ENCODE results near the gene KLHL21. TPM values are rescaled to one million over a fixed set of nuclear protein-coding genes. Genes with fewer than 3 reads are reported as not detected.
A peak's percentile ranks its signal among the peaks of the same experiment; 100 is the strongest.

The KLHL21 gene
- polyA plus RNA-seq, 2 of the 4 experiments (the other 2 are of a cell fraction): 3.3 to 10.5 TPM

DNA sequence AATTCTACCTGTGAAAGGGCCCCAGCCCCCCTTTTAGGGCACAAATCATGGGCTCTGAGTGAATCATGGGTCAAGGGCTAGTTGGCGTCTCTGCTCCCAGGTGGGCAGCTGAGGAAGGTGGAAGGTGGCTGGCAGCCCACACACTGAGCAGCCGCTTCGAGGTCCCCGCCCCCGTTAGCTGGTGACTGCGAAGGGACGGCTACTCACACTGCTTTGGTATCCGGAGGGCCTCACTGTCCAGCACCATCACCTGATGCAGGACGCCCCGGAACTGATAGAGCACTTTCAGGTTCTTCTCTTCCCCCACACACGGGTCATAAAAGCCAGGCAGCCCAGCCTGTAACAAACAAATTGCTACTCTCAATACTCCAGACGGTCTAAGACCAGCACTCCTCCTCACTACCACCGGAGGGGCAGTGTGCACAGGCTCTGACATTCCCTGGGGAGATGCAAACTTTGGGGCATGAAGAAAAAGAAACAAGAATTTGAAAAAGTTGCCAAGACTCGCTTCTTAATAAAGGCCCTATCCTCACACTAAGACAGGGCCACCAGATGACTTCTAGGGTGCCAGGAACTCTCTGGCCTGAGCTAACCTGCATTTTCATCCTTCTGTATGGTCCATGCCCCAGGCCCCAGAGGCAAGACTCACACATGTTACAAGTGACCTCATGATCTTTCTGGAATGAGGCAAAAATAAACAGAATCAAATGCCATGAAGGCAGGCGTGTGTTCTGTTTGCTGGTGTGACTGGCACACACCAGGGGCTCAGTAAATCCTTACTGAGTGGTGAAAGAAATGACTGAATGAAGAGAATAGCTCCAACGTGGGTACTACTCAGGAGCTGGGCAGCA, 33.5 kb upstream of the KLHL21 start (continued):
- no peak for TF ChIP-seq ZFP36 (IDR thresholded peaks at IDR 0.05; ENCODE audit: borderline replicate concordance, partially characterized antibody)
- no peak for TF ChIP-seq CHD4 (IDR thresholded peaks at IDR 0.05; ENCODE audit: borderline replicate concordance)
- TF ChIP-seq EHMT2 (IDR thresholded peaks at IDR 0.05; ENCODE audit: low read depth): no peak

DNA sequence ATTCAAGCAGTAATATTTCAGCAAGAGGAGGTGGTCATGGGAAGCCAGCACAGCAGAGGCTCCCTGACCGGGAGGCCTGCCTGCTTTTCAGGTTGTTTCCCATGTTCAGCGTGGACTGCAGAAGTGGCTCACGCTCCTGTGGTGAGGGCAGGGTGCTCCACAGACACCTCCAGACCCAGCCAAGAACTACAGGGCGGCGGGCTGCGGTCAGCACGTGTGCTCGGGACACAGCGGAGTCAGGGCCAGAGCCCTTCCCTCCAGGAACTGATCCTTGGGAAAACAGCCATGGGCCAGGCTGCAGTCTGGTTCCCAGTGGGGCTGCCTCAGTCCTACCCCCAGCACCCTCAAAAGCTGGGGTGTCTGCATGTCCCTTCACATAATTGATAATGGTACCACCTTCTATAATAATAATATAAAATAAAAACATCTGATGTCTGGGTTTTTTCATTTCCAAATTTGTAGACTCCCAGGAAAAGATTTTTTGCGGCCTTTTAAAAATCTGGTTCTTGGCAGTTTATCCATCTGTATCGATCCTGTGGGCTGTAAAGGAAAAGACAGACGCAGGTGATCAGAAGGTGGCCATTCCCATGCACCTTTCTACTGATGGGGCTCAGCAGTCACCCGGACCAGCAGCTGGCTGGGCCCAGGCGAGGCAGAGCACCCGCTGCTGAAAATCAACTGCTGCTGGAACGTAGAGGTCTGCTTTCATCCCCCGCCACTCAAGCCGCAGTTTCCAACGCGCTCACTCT, 32.7 kb upstream of the KLHL21 start:
- POLR2A ChIA-PET: interaction anchor here (0.6 kb wide), 1 partner anchor 81 kb away, joined by 3 read pairs; the partner anchor contains the start of gene NOL9
- FAIRE-seq (no peak), ATAC-seq (no peak; a peak in 1 of 6 replicates), DNase-seq (ENCODE audit: low read depth in 1 of 2, low spot score in 1 of 2) (no peak)
- TF ChIP-seq, protein P1, sequence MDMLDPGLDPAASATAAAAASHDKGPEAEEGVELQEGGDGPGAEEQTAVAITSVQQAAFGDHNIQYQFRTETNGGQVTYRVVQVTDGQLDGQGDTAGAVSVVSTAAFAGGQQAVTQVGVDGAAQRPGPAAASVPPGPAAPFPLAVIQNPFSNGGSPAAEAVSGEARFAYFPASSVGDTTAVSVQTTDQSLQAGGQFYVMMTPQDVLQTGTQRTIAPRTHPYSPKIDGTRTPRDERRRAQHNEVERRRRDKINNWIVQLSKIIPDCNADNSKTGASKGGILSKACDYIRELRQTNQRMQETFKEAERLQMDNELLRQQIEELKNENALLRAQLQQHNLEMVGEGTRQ (IDR thresholded peaks at IDR 0.05): no peak
- TF ChIP-seq SMC3 (IDR thresholded peaks at IDR 0.05) (no peak), BHLHE40 (IDR thresholded peaks at IDR 0.05; ENCODE audit: low read depth, low read length) (no peak), MYC (IDR thresholded peaks at IDR 0.05; ENCODE audit: borderline replicate concordance, low read length) (no peak)
- Histone ChIP-seq H3K9me3 (no peaks in the 10 kb centered on the region), H3K4me3 (no peak overlapping the region), H3K4me2 (no peak overlapping the region), H3K4me1 (no peaks in the 10 kb centered on the region), H3K27ac (no peak overlapping the region)
- CTCF ChIA-PET: interaction anchor here (0.7 to 3.5 kb wide), 8 partner anchors 11 to 149 kb away, joined by 3 to 21 read pairs (median 4); partner anchors contain the start of genes NOL9 and TAS1R1
- WGBS (ENCODE audit: missing lambda C conversion rate): 96% methylated on average over 20 of the region's 20 CpGs

- no peak for FAIRE-seq
- TF ChIP-seq CEBPB (IDR thresholded peaks at IDR 0.05): no peak
- no peak for TF ChIP-seq POLR2AphosphoS2 (conservative IDR thresholded peaks at IDR 0.05; ENCODE audit: low read length)
- TF ChIP-seq, protein P2, sequence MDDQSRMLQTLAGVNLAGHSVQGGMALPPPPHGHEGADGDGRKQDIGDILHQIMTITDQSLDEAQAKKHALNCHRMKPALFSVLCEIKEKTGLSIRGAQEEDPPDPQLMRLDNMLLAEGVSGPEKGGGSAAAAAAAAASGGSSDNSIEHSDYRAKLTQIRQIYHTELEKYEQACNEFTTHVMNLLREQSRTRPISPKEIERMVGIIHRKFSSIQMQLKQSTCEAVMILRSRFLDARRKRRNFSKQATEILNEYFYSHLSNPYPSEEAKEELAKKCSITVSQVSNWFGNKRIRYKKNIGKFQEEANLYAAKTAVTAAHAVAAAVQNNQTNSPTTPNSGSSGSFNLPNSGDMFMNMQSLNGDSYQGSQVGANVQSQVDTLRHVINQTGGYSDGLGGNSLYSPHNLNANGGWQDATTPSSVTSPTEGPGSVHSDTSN (IDR thresholded peaks at IDR 0.05): no peak
- TF ChIP-seq PHF8 (IDR thresholded peaks at IDR 0.05; ENCODE audit: borderline replicate concordance, low read depth): no peak
- 0 out of 3 replicates have a peak, but pooled peaks have one; percentile 24 for TF ChIP-seq SMC3 (IDR thresholded peaks at IDR 0.05)
- TF ChIP-seq MAFK (IDR thresholded peaks at IDR 0.05; ENCODE audit: partially characterized antibody): no peak
- TF ChIP-seq FOSL2 (IDR thresholded peaks at IDR 0.05): no peak
- TF ChIP-seq FOSL2 (CRISPR knock-in tag; IDR thresholded peaks at IDR 0.05): no peak
- TF ChIP-seq RAD21 (conservative IDR thresholded peaks at IDR 0.05 in 1 of 2, IDR thresholded peaks at IDR 0.05 in 1 of 2): peak; percentile 39 to 42; a peak in 3 of 5 replicates
- peak; percentile 35; the same call in 2 of the 3 replicates for TF ChIP-seq CTCF (IDR thresholded peaks at IDR 0.05)
- TF ChIP-seq JUNB (IDR thresholded peaks at IDR 0.05): no peak
- no peak for TF ChIP-seq CHD4 (IDR thresholded peaks at IDR 0.05; ENCODE audit: borderline replicate concordance)
- no peak for TF ChIP-seq GATA3 (IDR thresholded peaks at IDR 0.05; ENCODE audit: borderline replicate concordance)
- no peak for TF ChIP-seq FOXS1 (CRISPR knock-in tag; IDR thresholded peaks at IDR 0.05)
- no peak for TF ChIP-seq HEYL (CRISPR knock-in tag; IDR thresholded peaks at IDR 0.05)
- no peak for TF ChIP-seq CBX8 (IDR thresholded peaks at IDR 0.05)
- TF ChIP-seq MAZ (IDR thresholded peaks at IDR 0.05; ENCODE audit: borderline replicate concordance, low read depth, low read length): no peak
- TF ChIP-seq, protein P3, sequence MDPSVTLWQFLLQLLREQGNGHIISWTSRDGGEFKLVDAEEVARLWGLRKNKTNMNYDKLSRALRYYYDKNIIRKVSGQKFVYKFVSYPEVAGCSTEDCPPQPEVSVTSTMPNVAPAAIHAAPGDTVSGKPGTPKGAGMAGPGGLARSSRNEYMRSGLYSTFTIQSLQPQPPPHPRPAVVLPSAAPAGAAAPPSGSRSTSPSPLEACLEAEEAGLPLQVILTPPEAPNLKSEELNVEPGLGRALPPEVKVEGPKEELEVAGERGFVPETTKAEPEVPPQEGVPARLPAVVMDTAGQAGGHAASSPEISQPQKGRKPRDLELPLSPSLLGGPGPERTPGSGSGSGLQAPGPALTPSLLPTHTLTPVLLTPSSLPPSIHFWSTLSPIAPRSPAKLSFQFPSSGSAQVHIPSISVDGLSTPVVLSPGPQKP (IDR thresholded peaks at IDR 0.05; ENCODE audit: low read depth, low read length): no peak
- TF ChIP-seq, protein P1 (IDR thresholded peaks at IDR 0.05): no peak
- TF ChIP-seq NFE2L2 (conservative IDR thresholded peaks at IDR 0.05; ENCODE audit: low read length): no peak
- no peak for TF ChIP-seq TFCP2L1 (CRISPR knock-in tag; IDR thresholded peaks at IDR 0.05)
Measured at GRCh38 chr1:6634371-6635052, 31.8 kb upstream of the KLHL21 start.

More at GRCh38 chr1:6634371-6635052, 31.8 kb upstream of the KLHL21 start:
- H3K27ac ChIP-seq: no peak overlapping the region
- POLR2A ChIA-PET: interaction anchor here (0.6 kb wide), 1 partner anchor 80 kb away, joined by 3 read pairs; the partner anchor contains the start of gene NOL9
- no peak overlapping the region for H3K4me3 ChIP-seq
- CTCF ChIA-PET: interaction anchor here (0.6 to 3.5 kb wide), 10 partner anchors 11 to 148 kb away, joined by 3 to 21 read pairs (median 4); partner anchors contain the start of genes NOL9 and TAS1R1
- no peaks in the 10 kb centered on the region for H3K4me1 ChIP-seq
- WGBS (ENCODE audit: missing lambda C conversion rate): 92% methylated on average over 8 of the region's 29 CpGs
- peak; percentile 38 to 61 for DNase-seq (ENCODE audit: low read depth in 1 of 2, low spot score in 1 of 2)
- H3K9me3 ChIP-seq: no peaks in the 10 kb centered on the region
- no peak overlapping the region for H3K4me2 ChIP-seq
- ATAC-seq: peak; percentile 77 to 86

All from A549 (cell line).